IMR-90 (cell line): ENCODE measurements around the gene RIMS4. TPM values are rescaled to one million over a fixed set of nuclear protein-coding genes. Genes with fewer than 3 reads are reported as not detected.

ENCODE experiments used
- ATAC-seq: fragments of 200-7000 bp; cut with Tn5 transposase; 2 replicates; pipeline ENCODE4 v1.9.1; 2020; ENCODE audit warnings: low read depth, mild to moderate bottlenecking, moderate library complexity
- BruUV-seq: library from RNA; stranded (reverse); fragments of 400-500 nt; replicated peaks from 2 replicates; lab custom pipeline; 2021; lab: Mats Ljungman, UMichigan
- CTCF ChIA-PET: fragments of 300-600 bp; formaldehyde crosslinking; extraction: SDS; loops from one replicate; lab custom pipeline; 2021; ENCODE audit warnings: antibody characterized with exemption; lab: Yijun Ruan, JAX
- POLR2A ChIA-PET: fragments of 300-600 bp; sonication (Branson Sonifier 250); formaldehyde crosslinking; loops from one replicate; lab custom pipeline; 2022; ENCODE audit warnings: antibody characterized with exemption; ENCODE audit not compliant: unreplicated experiment; lab: Charles Lee
- DNase-seq: peaks from one replicate; pipeline ENCODE4 v3.0.0; 2013
- H2AFZ ChIP-seq: replicated peaks from 2 replicates; pipeline ENCODE3; 2013; ENCODE audit warnings: low read length, mild to moderate bottlenecking; ENCODE audit not compliant: poor library complexity
- H2AK5ac ChIP-seq: 2 replicates; pipeline ENCODE4 v1.6.1; 2013; ENCODE audit warnings: low read depth, low read length, inconsistent platforms
- H2AK9ac ChIP-seq: replicated peaks from 2 replicates; pipeline ENCODE3; 2013; ENCODE audit warnings: mild to moderate bottlenecking, low read depth, low read length, moderate library complexity; ENCODE audit not compliant: poor library complexity
- H2BK120ac ChIP-seq: 2 replicates; pipeline ENCODE4 v1.6.1; 2013; ENCODE audit warnings: low read depth, low read length, inconsistent platforms
- H2BK15ac ChIP-seq: 3 replicates; pipeline ENCODE4 v1.6.1; 2013; ENCODE audit warnings: low read depth, low read length, inconsistent platforms
- H2BK20ac ChIP-seq: 2 replicates; pipeline ENCODE4 v1.6.1; 2013; ENCODE audit warnings: low read depth, mild to moderate bottlenecking, inconsistent platforms, low read length, moderate library complexity
- H2BK5ac ChIP-seq: 2 replicates; pipeline ENCODE4 v1.6.1; 2013; ENCODE audit warnings: mild to moderate bottlenecking, low read depth, low read length, inconsistent platforms; ENCODE audit not compliant: poor library complexity, severe bottlenecking
- H3K14ac ChIP-seq: replicated peaks from 2 replicates; pipeline ENCODE4 v1.6.1; 2013; ENCODE audit warnings: low read depth, low read length, inconsistent platforms
- H3K18ac ChIP-seq: 2 replicates; pipeline ENCODE4 v1.6.1; 2013; ENCODE audit warnings: low read depth, low read length, control low read depth
- H3K23ac ChIP-seq: 2 replicates; pipeline ENCODE4 v1.6.1; 2013; ENCODE audit warnings: low read depth, low read length, inconsistent platforms
- H3K27ac ChIP-seq: 2 replicates; pipeline ENCODE4 v1.5.1; 2013; ENCODE audit warnings: mild to moderate bottlenecking, control low read depth, low read length; ENCODE audit not compliant: insufficient read depth
- H3K27me3 ChIP-seq: 2 replicates; pipeline ENCODE4 v1.6.1; 2013; ENCODE audit warnings: low read length; ENCODE audit not compliant: control insufficient read depth, insufficient read depth
- H3K36me3 ChIP-seq: 2 replicates; pipeline ENCODE4 v1.6.1; 2013; ENCODE audit warnings: low read length, mixed read lengths; ENCODE audit not compliant: control insufficient read depth, insufficient read depth
- H3K4ac ChIP-seq: 2 replicates; pipeline ENCODE4 v1.6.1; 2013; ENCODE audit warnings: low read depth, low read length, inconsistent platforms
- H3K4me1 ChIP-seq: 2 replicates; pipeline ENCODE4 v1.6.1; 2013; ENCODE audit warnings: low read length, mixed read lengths; ENCODE audit not compliant: control insufficient read depth, insufficient read depth
- H3K4me2 ChIP-seq: 2 replicates; pipeline ENCODE4 v1.6.1; 2013; ENCODE audit warnings: low read depth, mild to moderate bottlenecking, control low read depth, low read length, moderate library complexity
- H3K4me3 ChIP-seq: 2 replicates; pipeline ENCODE4 v1.5.1; 2013; ENCODE audit warnings: low read depth, mild to moderate bottlenecking, control low read depth, low read length, moderate library complexity; ENCODE audit not compliant: insufficient read depth
- H3K56ac ChIP-seq: 2 replicates; pipeline ENCODE4 v1.6.1; 2013; ENCODE audit warnings: low read length, inconsistent platforms; ENCODE audit not compliant: insufficient read depth; ENCODE audit errors: extremely low read depth
- H3K79me1 ChIP-seq, 2 experiments: 2 replicates each; pipeline ENCODE4 v1.6.1; 2013; ENCODE audit warnings: low read length in 2 of 2, inconsistent platforms in 1 of 2, low read depth in 1 of 2
- H3K9ac ChIP-seq: 2 replicates; pipeline ENCODE4 v1.6.1; 2013; ENCODE audit warnings: low read depth, low read length, control low read depth
- H3K9me1 ChIP-seq: 2 replicates; pipeline ENCODE4 v1.6.1; 2013; ENCODE audit warnings: low read length, inconsistent platforms; ENCODE audit not compliant: insufficient read depth
- H3K9me3 ChIP-seq: 2 replicates; pipeline ENCODE4 v1.6.1; 2013; ENCODE audit warnings: low read length; ENCODE audit not compliant: control insufficient read depth, insufficient read depth
- H4K20me1 ChIP-seq: 2 replicates; pipeline ENCODE4 v1.6.1; 2013; ENCODE audit warnings: low read length, inconsistent platforms; ENCODE audit not compliant: insufficient read depth
- H4K5ac ChIP-seq: 2 replicates; pipeline ENCODE4 v1.6.1; 2013; ENCODE audit warnings: mild to moderate bottlenecking, low read depth, low read length, control low read depth
- H4K8ac ChIP-seq, 2 experiments: 2 replicates each; pipeline ENCODE4 v1.6.1; 2013; ENCODE audit warnings: low read depth in 2 of 2, low read length in 2 of 2, control low read depth in 1 of 2, inconsistent platforms in 1 of 2
- H4K91ac ChIP-seq: 2 replicates; pipeline ENCODE4 v1.6.1; 2013; ENCODE audit warnings: low read depth, low read length, inconsistent platforms; ENCODE audit not compliant: insufficient read depth
- BHLHE40 ChIP-seq: fragments of 150-350 bp; IDR thresholded peaks from 2 replicates; pipeline ENCODE4 v1.6.1; 2016; ENCODE audit warnings: mild to moderate bottlenecking, low read depth, low read length
- CEBPB ChIP-seq: IDR thresholded peaks from 2 replicates; pipeline ENCODE4 v1.6.1; 2012; ENCODE audit warnings: low read depth, low read length, improper control_type of control experiment
- CHD1 ChIP-seq: IDR thresholded peaks from 2 replicates; pipeline ENCODE4 v1.6.1; 2012; ENCODE audit warnings: low read depth, low read length, improper control_type of control experiment
- CTCF ChIP-seq: conservative IDR thresholded peaks from 2 replicates; pipeline ENCODE4 v1.5.1; 2012; ENCODE audit warnings: mild to moderate bottlenecking, low read depth, low read length, improper control_type of control experiment
- ELK1 ChIP-seq: fragments of 150-350 bp; IDR thresholded peaks from 2 replicates; pipeline ENCODE4 v1.6.1; 2016; ENCODE audit warnings: low read depth, mild to moderate bottlenecking, low read length, moderate library complexity, borderline replicate concordance
- FOS ChIP-seq: fragments of 150-350 bp; IDR thresholded peaks from 2 replicates; pipeline ENCODE4 v1.6.1; 2016; ENCODE audit warnings: low read depth, low read length
- MAFK ChIP-seq: IDR thresholded peaks from 2 replicates; pipeline ENCODE4 v1.6.1; 2012; ENCODE audit warnings: low read depth, low read length, improper control_type of control experiment
- MAZ ChIP-seq: IDR thresholded peaks from 2 replicates; pipeline ENCODE4 v1.6.1; 2012; ENCODE audit warnings: low read depth, mild to moderate bottlenecking, low read length, improper control_type of control experiment, moderate library complexity, borderline replicate concordance
- MXI1 ChIP-seq: IDR thresholded peaks from 2 replicates; pipeline ENCODE4 v1.6.1; 2012; ENCODE audit warnings: low read depth, mild to moderate bottlenecking, low read length, moderate library complexity, borderline replicate concordance
- NFE2L2 ChIP-seq: fragments of 150-350 bp; IDR thresholded peaks from 2 replicates; pipeline ENCODE4 v1.6.1; 2016; ENCODE audit warnings: low read depth, mild to moderate bottlenecking, low read length
- POLR2A ChIP-seq: IDR thresholded peaks from 2 replicates; pipeline ENCODE4 v1.6.1; 2012; ENCODE audit warnings: mild to moderate bottlenecking, low read depth, low read length
- RAD21 ChIP-seq: IDR thresholded peaks from 2 replicates; pipeline ENCODE4 v1.6.1; 2012; ENCODE audit warnings: low read length, improper control_type of control experiment
- RCOR1 ChIP-seq: IDR thresholded peaks from 2 replicates; pipeline ENCODE4 v1.6.1; 2012; ENCODE audit warnings: mild to moderate bottlenecking, low read length, improper control_type of control experiment; ENCODE audit not compliant: insufficient replicate concordance
- RFX5 ChIP-seq: IDR thresholded peaks from 2 replicates; pipeline ENCODE4 v1.8.0; 2012; ENCODE audit warnings: low read depth, mild to moderate bottlenecking, low read length, moderate library complexity
- SMC3 ChIP-seq: fragments of 150-350 bp; IDR thresholded peaks from 2 replicates; pipeline ENCODE4 v1.6.1; 2016; ENCODE audit warnings: low read depth, mild to moderate bottlenecking, antibody characterized with exemption, low read length, moderate library complexity
- USF2 ChIP-seq: fragments of 150-350 bp; IDR thresholded peaks from 2 replicates; pipeline ENCODE4 v1.6.1; 2017; ENCODE audit warnings: mild to moderate bottlenecking, antibody characterized with exemption, low read length, low read depth
- WGBS, 2 experiments: methylation state at CpG; one replicate each; pipeline versions ENCODE4 v1.1.5 to v1.1.7; 2013; ENCODE audit warnings: missing lambda C conversion rate in 2 of 2; ENCODE audit not compliant: insufficient read length in 1 of 2; ENCODE audit errors: extremely low coverage in 2 of 2; 5-methylcytosine and 5-hydroxymethylcytosine counted together
- dilution Hi-C: fragments of 300-500 bp; cut with HindIII; formaldehyde crosslinking; loops from one replicate; pipeline ENCODE4 v1.14.3; 2018; ENCODE audit warnings: low sequenced_read_pairs; ENCODE audit not compliant: unreplicated experiment
- in situ Hi-C: fragments of 300-500 bp; cut with MboI; formaldehyde crosslinking; loops from 3 replicates; pipeline ENCODE4 v1.14.3; 2019; ENCODE audit warnings: low sequenced_read_pairs, inconsistent platforms, mixed read lengths
- intact Hi-C: fragments of 100-400 bp; cut with micrococcal nuclease; formaldehyde crosslinking; loops from 2 replicates; pipeline ENCODE4 v1.10.0; 2022
- polyA plus RNA-seq, 3 experiments: library from polyadenylated mRNA; depleted of rRNA; stranded (reverse); fragments of >200 nt; gene quantifications; 2 replicates each; pipeline ENCODE4 v1.2.3, GENCODE V29; 2012; ENCODE audit warnings: low replicate concordance in 1 of 3
- total RNA-seq: library from RNA; depleted of rRNA; stranded (reverse); fragments of >200 nt; gene quantifications from 2 replicates; pipeline ENCODE4 v1.2.3, GENCODE V29; 2012

Gene RIMS4
- total and polyA plus RNA-seq, 2 of the 4 experiments (the other 2 are of a cell fraction): not detected

GRCh38 chr20:44748005-44748370 is 62.4 kb downstream of the RIMS4 start:
- no peak overlapping the region for H3K23ac ChIP-seq
- H3K4me2 ChIP-seq: no peak overlapping the region
- no peak overlapping the region for H4K91ac ChIP-seq
- peaks cover 1% of the 10 kb centered on the region; the same call in 1 of the 2 replicates for H3K4me1 ChIP-seq
- no peak overlapping the region for H2AK5ac ChIP-seq
- H3K18ac ChIP-seq: no peak overlapping the region
- DNase-seq: no peak
- H2BK15ac ChIP-seq: no peak overlapping the region
- ChIA-PET POLR2A (no interaction called here), CTCF (interaction anchor here (0.7 to 1.1 kb wide), 3 partner anchors 32 to 126 kb away, joined by 3 to 4 read pairs (median 4); no protein-coding TSS in a partner anchor)
- H4K20me1 ChIP-seq: no peaks in the 10 kb centered on the region; the same call in 1 of the 2 replicates
- no peak for TF ChIP-seq MXI1
- TF ChIP-seq ELK1: no peak
- no peak for TF ChIP-seq BHLHE40
- no peak for TF ChIP-seq CTCF
- TF ChIP-seq USF2: no peak
- no peak for TF ChIP-seq RCOR1
- TF ChIP-seq RFX5: no peak
- no peak for TF ChIP-seq FOS
- no peak for TF ChIP-seq MAFK
- no peak for TF ChIP-seq RAD21
- no peak for TF ChIP-seq SMC3
- TF ChIP-seq MAZ: no peak
- no peak for TF ChIP-seq CHD1
- TF ChIP-seq NFE2L2: no peak
- no peak for TF ChIP-seq CEBPB
- TF ChIP-seq POLR2A: no peak
- H3K56ac ChIP-seq: no peak overlapping the region
- H3K9ac ChIP-seq: no peak overlapping the region
- H4K8ac ChIP-seq: no peak overlapping the region
- in situ Hi-C loops: no loop called here
- no peak overlapping the region for H2BK120ac ChIP-seq
- H3K79me1 ChIP-seq: no peaks in the 10 kb centered on the region
- no peak overlapping the region for H3K4me3 ChIP-seq
- no CpG with 5 or more reads among the region's 3 CpGs for WGBS, 2 experiments
- H2BK5ac ChIP-seq: no peak overlapping the region
- no TSS peak for BruUV-seq
- H2BK20ac ChIP-seq: no peak overlapping the region
- dilution Hi-C loops: no loop called here
- no peak for ATAC-seq
- no peaks in the 10 kb centered on the region for H3K9me3 ChIP-seq
- H3K27me3 ChIP-seq: peaks cover 80% of the 10 kb centered on the region
- no peak overlapping the region for H3K14ac ChIP-seq
- no peak overlapping the region for H2AK9ac ChIP-seq
- H3K4ac ChIP-seq: no peak overlapping the region
- no peak overlapping the region for H2AFZ ChIP-seq
- intact Hi-C loops: loop anchor here (5.0 kb wide), 2 partner anchors 349 to 544 kb away; no protein-coding TSS in a partner anchor
- H4K5ac ChIP-seq: no peak overlapping the region
- no peaks in the 10 kb centered on the region for H3K9me1 ChIP-seq
- H3K36me3 ChIP-seq: no peaks in the 10 kb centered on the region
- H3K27ac ChIP-seq: no peak overlapping the region
